LoVo (cell line): ENCODE results near the gene RAB6D.
A peak's percentile ranks its signal among the peaks of the same experiment; 100 is the strongest.
"Not testable (repeated sequence)": the region's sequence is repeated elsewhere in the genome, so short reads cannot be mapped to it uniquely, and the experiment has no call there.

Source experiments
- DNase-seq: peaks from one replicate; pipeline ENCODE4 v3.0.0-alpha.2; 2016; ENCODE audit warnings: low spot score

RAB6D gene

GRCh38 chr2:131366643-131367042 is 2.7 kb upstream of the RAB6D start:
- DNase-seq, result no peak

- no peak for DNase-seq
Measured at GRCh38 chr2:131365452-131365851, 1.5 kb upstream of the RAB6D start.

DNA sequence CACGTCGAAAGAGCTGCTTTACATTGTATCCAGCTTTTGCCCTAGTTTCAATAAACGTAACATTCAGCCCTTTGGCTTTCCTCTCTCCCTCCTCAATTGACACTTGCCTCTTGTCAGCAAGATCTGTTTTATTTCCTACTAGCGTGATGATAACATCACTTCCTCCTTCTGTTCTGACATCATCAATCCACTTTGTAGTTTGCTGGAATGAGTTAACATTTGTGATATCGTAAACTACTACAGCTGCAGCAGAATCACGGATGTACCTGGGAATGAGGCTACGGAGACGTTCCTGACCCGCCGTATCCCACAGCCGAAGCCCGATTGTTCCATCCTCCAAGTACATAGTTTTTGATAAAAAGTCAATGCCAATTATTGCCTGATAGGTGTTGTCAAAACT is 755 bp downstream of the RAB6D start:
- DNase-seq, result peak; percentile 27

GRCh38 chr2:131361773-131362172 is 2.2 kb downstream of the RAB6D start:
- not testable (repeated sequence) for DNase-seq

- DNase-seq, result not testable (repeated sequence)
Measured at GRCh38 chr2:131353167-131353697, 10.7 kb downstream of the RAB6D start.

- no peak for DNase-seq
Measured at GRCh38 chr2:131349021-131349420, 14.9 kb downstream of the RAB6D start.

DNA sequence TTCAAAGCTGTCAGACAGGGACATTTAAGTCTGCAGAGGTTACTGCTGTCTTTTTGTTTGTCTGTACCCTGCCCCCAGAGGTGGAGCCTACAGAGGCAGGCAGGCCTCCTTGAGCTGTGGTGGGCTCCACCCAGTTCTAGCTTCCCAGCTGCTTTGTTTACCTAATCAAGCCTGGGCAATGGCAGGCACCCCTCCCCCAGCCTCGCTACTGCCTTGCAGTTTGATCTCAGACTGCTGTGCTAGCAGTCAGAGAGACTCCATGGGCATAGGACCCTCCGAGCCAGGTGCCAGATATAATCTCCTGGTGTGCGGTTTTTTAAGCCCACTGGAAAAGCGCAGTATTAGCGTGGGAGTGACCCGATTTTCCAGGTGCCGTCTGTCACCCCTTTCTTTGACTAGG is 16.9 kb downstream of the RAB6D start:
- DNase-seq, result not testable (repeated sequence)

DNA sequence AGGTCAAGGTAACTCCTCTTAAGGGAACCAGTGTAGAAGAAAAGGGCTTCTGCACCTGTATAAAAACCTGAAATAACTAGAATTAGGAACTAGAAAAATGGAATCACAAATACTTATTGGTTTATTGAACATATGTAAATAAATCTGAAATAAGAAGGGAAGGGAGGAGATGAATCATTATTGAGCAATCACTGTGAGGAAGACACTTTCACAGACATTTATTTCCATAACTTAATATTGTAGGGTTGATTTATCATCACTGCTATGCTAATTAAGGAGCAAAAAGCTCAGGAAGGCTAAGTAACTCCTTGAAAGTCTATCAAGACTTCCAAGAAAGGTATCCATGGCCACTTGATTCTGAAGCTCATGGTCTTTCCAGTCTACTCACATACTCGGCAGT is 24.7 kb downstream of the RAB6D start:
- DNase-seq, result not testable (repeated sequence)

DNA sequence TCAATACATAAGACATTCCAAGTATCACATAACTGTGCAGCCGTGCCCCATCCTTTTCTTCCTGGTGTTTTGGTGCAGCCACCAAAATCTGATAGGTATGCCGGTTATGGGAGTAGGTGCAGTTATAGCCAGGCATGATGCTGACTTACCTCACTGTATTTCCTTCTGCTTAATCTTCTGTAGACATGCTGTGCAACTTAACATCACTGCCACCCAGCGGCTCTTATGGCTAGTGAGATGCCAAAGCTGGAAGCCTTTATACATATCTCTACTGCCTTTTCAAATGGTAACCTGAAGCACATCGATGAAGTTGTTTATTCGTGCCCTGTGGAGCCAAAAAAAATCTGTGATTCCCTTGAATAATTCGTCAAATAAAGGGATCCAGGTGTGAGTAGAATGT is 28.6 kb downstream of the RAB6D start:
- peak; percentile 23 for DNase-seq

- not testable (repeated sequence) for DNase-seq
Measured at GRCh38 chr2:131332709-131333108, 31.3 kb downstream of the RAB6D start.

DNA sequence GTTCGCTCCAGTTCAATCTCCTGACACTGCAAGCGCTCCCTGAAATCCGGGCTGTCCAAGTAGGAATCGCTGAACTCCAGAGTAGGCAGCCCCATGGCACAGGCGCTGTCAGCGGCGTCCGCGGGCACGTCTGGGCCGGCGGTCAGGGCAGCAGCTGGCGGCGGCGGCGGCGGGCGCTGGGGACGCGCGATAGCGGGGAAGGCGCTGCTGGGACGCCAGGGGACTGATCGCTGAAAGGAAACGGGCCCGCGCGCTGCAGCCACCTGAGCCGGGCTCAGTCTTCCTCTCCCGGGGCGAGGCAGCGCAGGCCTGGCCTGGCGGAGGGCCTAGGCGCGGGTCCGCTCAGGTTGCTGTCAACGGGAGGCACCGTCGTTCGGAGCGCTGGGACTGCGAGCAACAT is 33.0 kb downstream of the RAB6D start:
- DNase-seq, result not testable (repeated sequence)

- no peak for DNase-seq
Measured at GRCh38 chr2:131322209-131322608, 41.8 kb downstream of the RAB6D start.

GRCh38 chr2:131321344-131321743 is 42.6 kb downstream of the RAB6D start:
- DNase-seq, result not testable (repeated sequence)

DNA sequence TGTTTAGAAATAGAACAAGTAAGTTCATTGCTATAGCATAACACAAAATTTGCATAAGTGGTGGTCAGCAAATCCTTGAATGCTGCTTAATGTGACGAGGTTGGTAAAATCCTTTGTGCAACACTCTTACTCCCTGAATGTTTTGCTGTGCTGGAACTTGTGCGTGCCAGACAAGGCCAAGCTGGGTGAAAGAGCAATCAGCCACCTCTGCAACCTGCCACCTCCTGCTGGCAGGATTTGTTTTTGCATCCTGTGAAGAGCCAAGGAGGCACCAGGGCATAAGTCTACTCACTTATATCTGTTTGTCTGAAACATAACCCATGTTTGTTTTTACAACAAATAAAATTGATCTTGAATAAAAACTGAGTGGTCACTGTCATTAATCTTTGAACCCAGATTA is 53.0 kb downstream of the RAB6D start:
- not testable (repeated sequence) for DNase-seq
